Panc1 (cell line): ENCODE data around the gene TSHZ3. TPM values are rescaled to one million over a fixed set of nuclear protein-coding genes. Genes with fewer than 3 reads are reported as not detected.

Experiments
- ATAC-seq: fragments of 200-7000 bp; cut with Tn5 transposase; 2 replicates; pipeline ENCODE4 v1.9.1; 2020; ENCODE audit warnings: mild to moderate bottlenecking, moderate library complexity
- BruUV-seq: library from RNA; stranded (reverse); fragments of 400-500 nt; replicated peaks from 2 replicates; lab custom pipeline; 2021; lab: Mats Ljungman, UMichigan
- CTCF ChIA-PET: fragments of 300-600 bp; sonication (Branson Sonifier 250); formaldehyde crosslinking; loops from one replicate; lab custom pipeline; 2022; ENCODE audit warnings: antibody characterized with exemption; lab: Charles Lee
- POLR2A ChIA-PET: fragments of 300-600 bp; sonication (Branson Sonifier 250); formaldehyde crosslinking; loops from one replicate; lab custom pipeline; 2022; ENCODE audit warnings: antibody characterized with exemption; lab: Charles Lee
- DNase-seq: peaks from one replicate; pipeline ENCODE4 v3.0.0-alpha.2; 2010; ENCODE audit warnings: low read depth, low spot score
- H3K27ac ChIP-seq: 2 replicates; pipeline ENCODE4 v1.5.1; 2011; ENCODE audit warnings: mild to moderate bottlenecking, low read length, inconsistent platforms
- H3K27me3 ChIP-seq: fragments of 200-500 bp; sonication (Bioruptor generic); 2 replicates; pipeline ENCODE4 v1.6.0; 2014; ENCODE audit warnings: low read length, inconsistent platforms; ENCODE audit not compliant: control insufficient read depth, insufficient read depth
- H3K36me3 ChIP-seq: fragments of 200-500 bp; sonication (Bioruptor generic); 2 replicates; pipeline ENCODE4 v1.5.1; 2014; ENCODE audit warnings: inconsistent platforms, mild to moderate bottlenecking, low read length, moderate library complexity; ENCODE audit not compliant: control insufficient read depth, insufficient read depth
- H3K4me1 ChIP-seq: 2 replicates; pipeline ENCODE4 v1.5.1; 2011; ENCODE audit warnings: inconsistent platforms, mild to moderate bottlenecking, low read length, moderate library complexity; ENCODE audit not compliant: control insufficient read depth, insufficient read depth
- H3K4me3 ChIP-seq, 2 experiments: 2 replicates each; pipeline ENCODE4 v1.5.1; 2011 to 2012; ENCODE audit warnings: low read depth in 2 of 2, low read length in 2 of 2, mild to moderate bottlenecking in 2 of 2, inconsistent platforms in 1 of 2, moderate library complexity in 1 of 2
- H3K9me3 ChIP-seq: fragments of 200-500 bp; sonication (Bioruptor generic); 2 replicates; pipeline ENCODE4 v1.5.1; 2014; ENCODE audit warnings: low read depth, mild to moderate bottlenecking, inconsistent platforms, low read length, moderate library complexity; ENCODE audit not compliant: control insufficient read depth, insufficient read depth
- POLR2AphosphoS5 ChIP-seq: IDR thresholded peaks from 2 replicates; pipeline ENCODE4 v1.6.1; 2012; ENCODE audit warnings: mild to moderate bottlenecking, low read depth, low read length, moderate library complexity
- SIN3A ChIP-seq: IDR thresholded peaks from 2 replicates; pipeline ENCODE4 v1.6.1; 2012; ENCODE audit warnings: low read depth, mild to moderate bottlenecking, low read length, moderate library complexity, borderline replicate concordance; ENCODE audit not compliant: insufficient read depth
- TCF7L2 ChIP-seq: IDR thresholded peaks from 2 replicates; pipeline ENCODE4 v1.6.1; 2011; ENCODE audit warnings: mild to moderate bottlenecking, low read depth, low read length, inconsistent platforms
- in situ Hi-C: cut with HindIII; loops from 2 replicates; pipeline ENCODE4 v1.10.0; 2016; ENCODE audit warnings: low sequenced_read_pairs, low pct_unique_long_range_greater_than_20kb
- intact Hi-C: fragments of 100-400 bp; cut with micrococcal nuclease; formaldehyde crosslinking; loops from one replicate; pipeline ENCODE4 v1.10.0; 2022; ENCODE audit not compliant: unreplicated experiment
- total RNA-seq: library from RNA; stranded (reverse); gene quantifications from one replicate; pipeline ENCODE4 v1.2.1, GENCODE V29; 2021; ENCODE audit not compliant: unreplicated experiment
- TF ChIP-seq, protein P1 (sequence below), 2 experiments: IDR thresholded peaks; 2 replicates each; pipeline ENCODE4 v1.6.1; 2011 to 2012; ENCODE audit warnings: low read depth in 2 of 2, control low read depth in 1 of 2, low read length in 1 of 2, mild to moderate bottlenecking in 1 of 2, moderate library complexity in 1 of 2; ENCODE audit not compliant: insufficient read depth in 1 of 2
- TF ChIP-seq, protein P2 (sequence below): fragments of 450-650 bp; IDR thresholded peaks from 2 replicates; pipeline ENCODE4 v1.5.1; 2017; ENCODE audit warnings: mild to moderate bottlenecking

Gene TSHZ3
- total RNA-seq, 1 experiment from 2014 or later = 7.8 TPM

DNA sequence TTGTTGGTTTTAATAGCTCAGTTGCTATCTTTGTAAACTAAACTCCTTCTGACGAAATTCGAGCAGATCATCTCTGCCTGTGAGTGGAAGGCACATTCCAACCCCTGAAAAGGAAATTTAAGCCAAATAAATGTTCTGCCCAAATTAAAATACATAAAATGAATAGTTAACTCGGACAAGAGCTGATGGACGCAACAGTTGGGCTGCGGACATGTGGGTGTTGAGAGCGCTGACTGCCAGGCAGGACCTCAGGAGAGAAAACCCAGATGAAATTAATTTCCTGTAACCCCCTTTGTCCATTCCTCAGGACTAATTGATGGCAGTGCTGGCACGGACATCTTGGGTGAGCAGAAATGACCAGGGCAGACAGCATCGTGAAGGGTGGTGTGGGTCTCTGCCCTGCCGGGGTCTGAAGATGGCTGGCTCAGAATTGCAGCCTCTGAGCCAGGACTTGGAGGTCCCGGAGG, 86.5 kb downstream of the TSHZ3 start:
- Histone ChIP-seq H3K27ac (no peak overlapping the region), H3K27me3 (no peaks in the 10 kb centered on the region), H3K36me3 (no peaks in the 10 kb centered on the region), H3K4me1 (no peaks in the 10 kb centered on the region), H3K4me3 (no peak overlapping the region), H3K9me3 (no peaks in the 10 kb centered on the region)
- ChIA-PET POLR2A (no interaction called here), CTCF (no interaction called here)
- BruUV-seq = no TSS peak
- ATAC-seq (no peak), DNase-seq (no peak)
- in situ Hi-C loops (no loop called here), intact Hi-C loops (no loop called here)
- TF ChIP-seq SIN3A (no peak), TCF7L2 (no peak), POLR2AphosphoS5 (no peak)
- TF ChIP-seq, protein P1, sequence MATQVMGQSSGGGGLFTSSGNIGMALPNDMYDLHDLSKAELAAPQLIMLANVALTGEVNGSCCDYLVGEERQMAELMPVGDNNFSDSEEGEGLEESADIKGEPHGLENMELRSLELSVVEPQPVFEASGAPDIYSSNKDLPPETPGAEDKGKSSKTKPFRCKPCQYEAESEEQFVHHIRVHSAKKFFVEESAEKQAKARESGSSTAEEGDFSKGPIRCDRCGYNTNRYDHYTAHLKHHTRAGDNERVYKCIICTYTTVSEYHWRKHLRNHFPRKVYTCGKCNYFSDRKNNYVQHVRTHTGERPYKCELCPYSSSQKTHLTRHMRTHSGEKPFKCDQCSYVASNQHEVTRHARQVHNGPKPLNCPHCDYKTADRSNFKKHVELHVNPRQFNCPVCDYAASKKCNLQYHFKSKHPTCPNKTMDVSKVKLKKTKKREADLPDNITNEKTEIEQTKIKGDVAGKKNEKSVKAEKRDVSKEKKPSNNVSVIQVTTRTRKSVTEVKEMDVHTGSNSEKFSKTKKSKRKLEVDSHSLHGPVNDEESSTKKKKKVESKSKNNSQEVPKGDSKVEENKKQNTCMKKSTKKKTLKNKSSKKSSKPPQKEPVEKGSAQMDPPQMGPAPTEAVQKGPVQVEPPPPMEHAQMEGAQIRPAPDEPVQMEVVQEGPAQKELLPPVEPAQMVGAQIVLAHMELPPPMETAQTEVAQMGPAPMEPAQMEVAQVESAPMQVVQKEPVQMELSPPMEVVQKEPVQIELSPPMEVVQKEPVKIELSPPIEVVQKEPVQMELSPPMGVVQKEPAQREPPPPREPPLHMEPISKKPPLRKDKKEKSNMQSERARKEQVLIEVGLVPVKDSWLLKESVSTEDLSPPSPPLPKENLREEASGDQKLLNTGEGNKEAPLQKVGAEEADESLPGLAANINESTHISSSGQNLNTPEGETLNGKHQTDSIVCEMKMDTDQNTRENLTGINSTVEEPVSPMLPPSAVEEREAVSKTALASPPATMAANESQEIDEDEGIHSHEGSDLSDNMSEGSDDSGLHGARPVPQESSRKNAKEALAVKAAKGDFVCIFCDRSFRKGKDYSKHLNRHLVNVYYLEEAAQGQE (IDR thresholded peaks at IDR 0.05; ENCODE audit: insufficient read depth in 1 of 2, low read depth in 2 of 2, low read length in 1 of 2) = no peak
- TF ChIP-seq, protein P2, sequence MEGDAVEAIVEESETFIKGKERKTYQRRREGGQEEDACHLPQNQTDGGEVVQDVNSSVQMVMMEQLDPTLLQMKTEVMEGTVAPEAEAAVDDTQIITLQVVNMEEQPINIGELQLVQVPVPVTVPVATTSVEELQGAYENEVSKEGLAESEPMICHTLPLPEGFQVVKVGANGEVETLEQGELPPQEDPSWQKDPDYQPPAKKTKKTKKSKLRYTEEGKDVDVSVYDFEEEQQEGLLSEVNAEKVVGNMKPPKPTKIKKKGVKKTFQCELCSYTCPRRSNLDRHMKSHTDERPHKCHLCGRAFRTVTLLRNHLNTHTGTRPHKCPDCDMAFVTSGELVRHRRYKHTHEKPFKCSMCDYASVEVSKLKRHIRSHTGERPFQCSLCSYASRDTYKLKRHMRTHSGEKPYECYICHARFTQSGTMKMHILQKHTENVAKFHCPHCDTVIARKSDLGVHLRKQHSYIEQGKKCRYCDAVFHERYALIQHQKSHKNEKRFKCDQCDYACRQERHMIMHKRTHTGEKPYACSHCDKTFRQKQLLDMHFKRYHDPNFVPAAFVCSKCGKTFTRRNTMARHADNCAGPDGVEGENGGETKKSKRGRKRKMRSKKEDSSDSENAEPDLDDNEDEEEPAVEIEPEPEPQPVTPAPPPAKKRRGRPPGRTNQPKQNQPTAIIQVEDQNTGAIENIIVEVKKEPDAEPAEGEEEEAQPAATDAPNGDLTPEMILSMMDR = no peak

DNA sequence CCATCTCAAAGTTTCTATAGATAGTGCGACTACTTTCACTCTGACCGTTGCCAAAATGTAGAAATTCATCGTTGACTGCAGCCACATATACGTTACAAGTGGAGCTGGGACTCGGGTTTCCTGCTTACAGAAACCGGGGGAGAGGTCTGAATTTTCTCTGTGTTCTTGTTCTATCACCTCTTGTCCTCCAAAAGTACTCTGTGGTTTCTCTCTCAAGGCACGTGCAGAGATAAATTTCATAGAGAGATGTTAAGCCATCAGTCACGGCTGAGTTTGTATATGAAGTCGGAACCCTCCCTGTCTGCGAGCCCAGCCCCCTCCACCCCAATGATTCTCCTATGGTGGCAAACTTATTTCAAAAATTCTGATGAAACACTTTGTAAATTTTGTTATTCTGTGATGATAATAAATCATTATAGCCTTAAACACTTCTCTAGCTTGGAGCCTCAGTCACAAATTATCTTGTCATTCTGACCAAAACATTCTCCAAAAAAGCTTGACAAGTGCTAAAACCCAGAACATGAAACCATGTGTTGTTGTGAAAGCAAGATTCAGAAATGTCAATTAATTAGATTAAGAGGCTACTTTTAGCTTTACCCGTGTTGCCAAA, 87.5 kb downstream of the TSHZ3 start:
- no peaks in the 10 kb centered on the region for H3K36me3 ChIP-seq
- intact Hi-C loops = no loop called here
- no peak overlapping the region for H3K27ac ChIP-seq
- H3K4me1 ChIP-seq = no peaks in the 10 kb centered on the region
- ChIA-PET CTCF (no interaction called here), POLR2A (interaction anchor here (0.6 kb wide), 1 partner anchor 656 kb away, joined by 11 read pairs; no protein-coding TSS in a partner anchor)
- no peaks in the 10 kb centered on the region for H3K9me3 ChIP-seq
- ATAC-seq (no peak), DNase-seq (no peak)
- no peaks in the 10 kb centered on the region for H3K27me3 ChIP-seq
- TF ChIP-seq TCF7L2 (no peak), SIN3A (no peak), POLR2AphosphoS5 (no peak)
- TF ChIP-seq, protein P2 = no peak
- TF ChIP-seq, protein P1 (IDR thresholded peaks at IDR 0.05; ENCODE audit: insufficient read depth in 1 of 2, low read depth in 2 of 2, low read length in 1 of 2) = no peak
- no peak overlapping the region for H3K4me3 ChIP-seq
- in situ Hi-C loops = no loop called here
- BruUV-seq = no TSS peak
